ENCODE measurements around the gene GPR39.

Gene GPR39

GRCh38 chr2:132671151-132671835 is 254.7 kb downstream of the GPR39 start:
- no peak for DNase-seq (ENCODE audit: low spot score)

DNA sequence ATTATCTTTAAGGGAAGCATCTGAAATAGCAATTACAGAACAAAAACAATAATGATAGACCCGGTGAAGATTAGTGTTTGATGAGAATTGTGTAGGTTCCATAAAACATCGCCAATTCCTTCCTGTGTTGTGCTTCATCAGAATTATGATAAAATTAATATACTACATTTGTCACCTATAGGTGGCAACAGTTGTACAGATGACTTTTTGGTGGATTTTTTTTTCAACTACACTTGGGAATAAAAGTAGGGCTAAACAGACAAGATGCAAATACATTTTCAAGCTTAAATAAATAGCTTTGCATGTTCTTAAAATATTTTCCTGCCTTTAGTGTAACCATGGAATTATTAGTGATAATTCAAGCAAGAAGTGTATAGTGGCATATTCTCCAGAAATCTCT is 260.4 kb downstream of the GPR39 start:
- no peak for DNase-seq (ENCODE audit: low spot score)

- DNase-seq (ENCODE audit: low spot score): no peak
Observed at GRCh38 chr2:132677661-132678060, 261.1 kb downstream of the GPR39 start.

- no peak for DNase-seq (ENCODE audit: low spot score)
Observed at GRCh38 chr2:132678483-132678882, 261.9 kb downstream of the GPR39 start.

- DNase-seq (ENCODE audit: low spot score): no peak
Observed at GRCh38 chr2:132680544-132680943, 263.9 kb downstream of the GPR39 start.

DNA sequence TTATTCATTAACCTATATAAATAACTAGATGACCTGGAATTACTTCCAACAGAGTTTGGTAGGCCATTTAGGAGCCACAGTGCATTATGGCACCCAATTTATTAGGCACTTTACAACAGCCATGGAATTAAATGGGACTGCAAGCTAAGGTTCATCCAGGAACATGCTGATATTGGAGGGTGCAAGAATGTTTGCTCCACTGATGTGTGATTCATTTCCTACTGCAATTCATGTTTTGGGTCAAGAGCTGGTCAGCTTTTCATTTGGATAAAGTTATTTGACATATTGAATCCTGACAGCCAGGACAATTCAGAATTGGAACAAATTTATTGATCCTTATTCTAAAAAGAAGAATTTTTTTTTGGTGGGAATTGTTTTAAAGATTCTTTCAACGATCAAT is 265.2 kb downstream of the GPR39 start:
- DNase-seq (ENCODE audit: low spot score): no peak

DNA sequence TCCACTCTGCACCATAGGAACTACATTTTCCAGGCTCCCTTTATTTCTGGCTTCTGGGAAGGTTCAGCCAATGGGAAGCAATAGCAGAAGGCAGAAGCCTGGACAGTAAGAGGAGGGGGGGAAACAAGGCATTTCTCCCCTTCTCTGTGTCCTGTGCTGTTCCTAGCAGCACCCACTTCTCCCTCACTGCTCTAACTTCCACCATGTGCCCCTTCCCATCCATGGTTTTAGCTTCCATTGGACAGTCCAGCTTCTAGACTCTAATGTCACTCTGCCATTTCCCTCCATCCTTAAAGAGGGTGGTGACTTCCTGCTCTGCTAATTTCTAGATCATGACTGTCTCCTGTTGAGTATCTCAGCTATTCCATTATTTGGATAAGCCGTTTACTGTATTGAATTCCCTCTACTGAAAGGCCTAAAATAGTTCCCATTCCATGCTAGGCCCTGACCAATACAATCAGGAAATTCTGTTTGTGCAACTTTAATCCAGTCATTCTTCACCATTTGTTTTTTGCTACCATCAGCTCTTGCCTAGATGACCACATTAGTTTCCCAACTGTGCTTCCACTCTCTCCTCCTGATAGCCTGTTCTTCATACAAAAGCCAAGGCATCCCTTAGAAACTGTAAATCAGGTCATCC is 274.2 kb downstream of the GPR39 start:
- DNase-seq (ENCODE audit: low spot score): no peak

DNA sequence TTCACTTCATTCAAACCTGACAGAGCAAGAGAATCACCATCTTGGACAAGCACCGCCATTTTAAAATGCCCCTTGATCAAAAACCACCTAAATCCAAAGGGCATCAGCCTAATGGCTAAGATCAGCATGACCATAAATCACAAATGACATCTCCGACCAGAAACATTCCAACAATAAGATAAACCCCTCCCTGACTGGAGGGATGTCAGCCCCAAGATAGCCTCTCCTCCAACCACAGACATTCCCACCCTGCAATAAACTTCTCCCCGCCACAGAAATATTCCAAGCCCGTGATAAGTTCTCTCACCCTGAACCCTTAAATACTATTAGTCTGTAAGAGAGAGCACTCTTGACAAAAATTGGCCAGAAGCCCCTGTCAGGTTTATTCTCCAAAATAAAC is 275.0 kb downstream of the GPR39 start:
- DNase-seq (ENCODE audit: low spot score): no peak

DNA sequence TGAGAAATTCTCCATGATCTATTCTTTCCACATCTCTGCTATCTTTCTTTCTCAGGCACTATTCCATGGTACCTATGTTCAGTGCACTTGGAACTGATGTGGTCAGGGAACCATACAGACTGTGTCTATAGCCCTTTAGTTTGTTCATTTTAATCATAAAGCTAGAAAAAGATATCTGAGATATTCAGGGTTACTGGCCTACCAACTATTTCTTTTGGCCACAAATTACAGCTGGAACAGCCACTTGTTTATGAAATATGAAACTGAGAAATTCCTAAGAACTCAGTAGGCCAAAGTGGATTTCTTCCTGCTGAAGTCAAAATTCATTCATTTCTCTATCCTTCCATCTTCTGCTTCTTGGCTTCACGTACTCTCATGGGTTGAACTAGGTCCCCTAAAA is 276.2 kb downstream of the GPR39 start:
- DNase-seq (ENCODE audit: low spot score): no peak

Measured in globus pallidus (tissue), 1 donor.